SKM-1 treated with dmso at 0.1 percent for 144 hours (cell line): ENCODE results near the gene COL21A1.
"Not testable (repeated sequence)": the region's sequence is repeated elsewhere in the genome, so short reads cannot be mapped to it uniquely, and the experiment has no call there.

Experiments
- DNase-seq: peaks from one replicate; lab custom pipeline; 2025; ENCODE audit not compliant: unreplicated experiment; lab: John Stamatoyannopoulos, UW

Gene COL21A1

GRCh38 chr6:56019973-56020372 lies 227.4 kb downstream of the COL21A1 start:
- no peak for DNase-seq

- DNase-seq: no peak
These were observed 230.2 kb downstream of the COL21A1 start for GRCh38 chr6:56017198-56017597.

DNA sequence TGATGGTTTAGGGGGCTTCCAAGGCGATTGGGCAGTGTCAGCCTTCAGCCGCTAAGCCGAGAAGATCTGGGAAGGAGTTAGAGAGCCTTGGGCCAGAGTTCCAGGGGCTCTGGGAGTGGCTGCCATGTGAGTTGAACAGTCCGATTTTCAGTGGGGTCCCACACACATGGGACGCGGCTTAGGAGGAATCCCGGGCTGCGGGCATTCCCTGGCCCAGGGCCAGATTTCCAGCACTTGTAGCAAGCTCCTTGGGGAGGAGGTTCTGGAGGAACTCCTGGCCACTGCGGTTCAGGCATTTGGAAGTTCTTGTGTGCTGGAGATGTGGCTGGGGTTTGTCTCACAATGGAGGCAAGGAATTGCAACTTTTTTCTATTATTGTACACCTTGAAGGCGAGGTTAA lies 233.3 kb downstream of the COL21A1 start:
- not testable (repeated sequence) for DNase-seq

GRCh38 chr6:56009636-56010035 lies 237.7 kb downstream of the COL21A1 start:
- no peak for DNase-seq
